Left renal cortex interstitium (tissue), 4 donors: ENCODE results near the gene TMEM271. TPM values are rescaled to one million over a fixed set of nuclear protein-coding genes. Genes with fewer than 3 reads are reported as not detected.

ENCODE experiments used
- DNase-seq, 4 donors: peaks; one replicate each; pipeline ENCODE4 v3.0.0-alpha.2; 2013; ENCODE audit warnings: low read depth in 4 of 4, low spot score in 2 of 4, missing footprints in 1 of 4
- polyA plus RNA-seq, 4 donors: library from polyadenylated mRNA; unstranded; fragments of 120-200 nt; gene quantifications; one replicate each; pipeline ENCODE4 v1.2.1, GENCODE V29; 2013; ENCODE audit not compliant: insufficient read length in 4 of 4

The TMEM271 gene
- polyA plus RNA-seq, 4 donors: 0.10 to 0.14 TPM; not detected in 2

DNA sequence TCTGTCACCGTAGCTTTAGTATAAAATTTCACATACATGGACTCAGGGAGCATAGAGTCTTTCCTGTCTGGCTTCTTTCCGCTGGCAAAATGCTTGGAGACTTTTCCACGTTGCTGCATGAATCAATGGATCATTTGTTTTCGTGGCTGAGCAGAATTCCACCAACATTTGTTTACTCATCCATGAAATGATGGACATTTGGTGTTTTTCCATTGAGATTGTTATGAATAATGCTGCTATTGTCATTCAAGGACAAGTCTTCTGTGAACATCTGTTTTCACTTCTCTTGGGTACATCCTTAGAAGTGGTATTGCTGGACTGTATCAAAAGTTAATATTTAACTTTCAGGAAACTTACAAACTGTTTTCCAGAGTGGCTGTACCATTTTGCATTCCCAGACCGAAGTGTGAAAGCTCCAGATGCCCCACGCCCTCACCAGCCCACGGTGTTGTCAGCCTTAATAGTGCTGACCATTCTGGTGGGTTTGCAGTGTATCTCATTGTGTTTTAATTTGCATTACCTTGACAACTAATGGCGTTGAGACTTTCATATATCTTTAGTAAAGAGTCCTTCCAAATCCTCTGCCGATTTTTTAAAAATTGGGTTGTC, 5.8 kb upstream of the TMEM271 start:
- no peak for DNase-seq

DNA sequence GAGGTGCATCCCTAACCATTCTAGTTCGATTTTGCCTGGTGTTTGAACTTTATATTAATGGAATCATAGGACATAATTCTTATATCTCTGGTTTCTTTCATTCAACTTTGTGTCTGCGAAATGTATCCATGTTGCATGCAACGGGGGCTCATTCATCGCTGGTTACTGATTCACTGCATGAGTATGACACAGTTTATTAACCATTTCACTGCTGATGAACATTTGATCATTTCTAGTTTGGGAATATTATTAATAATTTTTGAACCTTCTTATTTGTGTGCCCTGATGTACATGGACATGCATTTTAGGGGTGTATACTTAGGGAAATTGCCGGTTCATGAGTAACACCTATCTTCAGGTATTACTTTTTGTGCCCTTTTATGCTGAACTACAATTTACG, 5.1 kb upstream of the TMEM271 start:
- no peak for DNase-seq

DNA sequence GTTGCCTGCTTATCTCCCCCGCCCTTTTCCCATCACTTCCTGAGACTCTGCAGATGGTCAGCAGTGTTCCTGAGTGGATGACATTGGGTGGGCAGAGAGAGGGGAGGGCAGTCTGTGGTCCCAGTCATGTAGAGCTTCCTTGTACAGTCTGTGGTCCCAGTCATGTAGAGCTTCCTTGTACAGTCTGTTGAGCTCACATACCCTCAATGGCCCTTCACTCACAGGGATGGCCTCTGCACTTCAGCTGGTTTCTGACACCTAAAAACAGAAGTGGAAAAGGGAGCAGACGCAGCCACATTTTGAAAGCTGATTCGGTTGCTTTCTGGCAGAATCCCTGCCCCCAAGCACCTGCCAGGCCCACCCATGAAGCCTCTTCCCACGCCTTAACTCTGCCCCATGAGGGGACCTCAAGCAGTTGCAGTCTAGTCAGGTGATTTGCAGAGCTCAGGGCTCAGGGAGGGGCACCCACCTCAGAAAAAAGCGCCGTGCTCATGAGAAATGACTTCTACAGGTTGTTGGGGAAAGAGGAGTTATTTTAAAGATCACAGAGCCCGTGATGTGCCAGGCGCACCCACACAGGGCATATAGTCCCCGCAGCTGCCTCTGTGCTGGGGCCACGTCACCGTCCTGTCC, 3.6 kb upstream of the TMEM271 start:
- no peak for DNase-seq

DNA sequence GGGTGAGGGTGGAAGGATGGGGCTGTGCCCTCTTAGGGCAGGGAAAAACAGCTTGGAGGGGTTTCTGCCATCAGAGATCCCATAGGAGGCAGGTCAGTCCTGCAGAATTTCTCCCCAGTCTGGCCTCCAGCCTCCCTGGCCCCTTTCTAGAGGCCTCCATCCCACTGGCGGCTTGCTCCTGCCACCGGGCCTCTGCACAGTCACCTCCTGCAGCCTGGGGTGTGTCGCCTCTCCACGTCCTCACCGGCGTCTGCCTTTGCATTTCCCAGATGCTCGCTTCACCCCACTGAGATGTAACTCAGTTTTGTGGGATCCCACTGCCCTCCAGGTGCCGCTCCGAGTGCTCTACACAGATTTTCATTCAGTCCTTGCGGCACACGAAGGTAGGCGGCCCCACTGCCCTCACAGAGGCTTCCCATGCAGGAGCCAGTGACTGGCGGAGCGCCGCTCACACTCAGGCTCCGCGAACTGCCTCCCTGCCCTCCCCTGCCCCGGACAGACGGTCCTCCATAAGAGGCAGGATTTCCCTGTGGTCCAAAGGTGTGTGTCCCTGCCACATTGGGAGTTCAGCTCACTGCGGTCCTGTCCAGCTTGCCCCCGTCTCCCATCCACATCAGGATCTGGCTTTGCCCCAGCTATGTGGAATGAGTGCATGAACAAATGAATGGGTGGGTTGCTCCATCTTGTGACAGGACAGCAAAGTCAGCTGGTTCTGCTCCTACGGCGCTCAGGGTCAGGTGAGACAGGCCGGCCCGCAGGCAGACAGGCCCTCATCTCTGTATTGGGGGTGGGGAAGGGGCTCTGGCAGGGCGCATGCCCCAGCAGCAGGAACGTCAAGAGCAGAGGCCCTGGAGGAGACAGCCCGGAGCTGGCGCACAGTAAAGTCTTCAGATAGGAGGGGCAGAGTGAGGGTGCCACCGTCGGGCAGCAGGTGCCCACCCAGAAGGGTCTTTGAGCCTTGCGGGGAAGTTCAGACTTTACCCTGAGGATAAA, 2.7 kb upstream of the TMEM271 start:
- no peak for DNase-seq

DNA sequence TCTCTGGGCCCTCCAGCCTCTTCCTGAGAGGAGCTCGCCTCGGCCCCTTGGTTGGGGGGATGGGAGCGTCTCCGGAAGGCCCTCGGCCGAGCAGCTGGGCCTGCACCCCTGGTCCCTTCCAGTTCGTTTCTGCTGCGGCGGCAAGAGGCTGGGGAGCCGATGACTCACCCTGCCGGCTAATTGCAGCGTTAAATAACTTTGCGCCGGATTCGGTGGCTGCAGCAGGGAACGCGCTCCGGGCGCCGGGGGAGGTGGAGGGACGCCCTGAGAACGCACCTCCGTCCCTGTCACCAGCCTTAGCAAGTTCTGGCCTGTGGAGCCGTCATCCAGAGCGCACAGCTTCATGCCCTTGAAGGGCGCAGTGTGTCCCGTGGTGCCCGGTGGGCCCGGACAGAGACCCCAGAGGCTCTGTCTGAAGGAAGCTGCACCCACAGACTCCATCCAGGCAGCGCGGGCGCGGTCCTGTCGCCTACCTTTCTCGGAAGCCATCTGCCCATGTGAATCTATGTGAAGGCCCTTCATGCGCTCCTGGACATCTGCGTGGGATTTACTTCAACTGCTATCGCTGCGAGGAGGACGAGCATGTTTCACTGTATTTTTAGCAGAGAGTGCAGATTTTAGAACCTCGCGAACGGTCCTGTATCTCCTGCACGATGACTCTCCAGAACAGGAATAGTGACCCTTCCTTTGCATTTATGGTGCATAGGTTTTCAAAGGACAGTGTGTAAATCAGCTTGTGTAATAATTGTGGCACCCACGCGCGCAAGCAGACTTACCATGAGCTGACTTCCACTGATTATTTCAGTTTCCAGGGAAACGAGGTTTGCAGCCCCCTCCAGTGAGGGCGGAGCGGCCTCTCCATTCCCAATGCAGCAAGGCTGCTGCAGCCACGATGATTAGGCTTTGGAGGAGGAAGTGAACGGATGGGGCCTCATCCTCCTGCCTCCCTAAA, 1.7 kb upstream of the TMEM271 start:
- DNase-seq: no peak

DNA sequence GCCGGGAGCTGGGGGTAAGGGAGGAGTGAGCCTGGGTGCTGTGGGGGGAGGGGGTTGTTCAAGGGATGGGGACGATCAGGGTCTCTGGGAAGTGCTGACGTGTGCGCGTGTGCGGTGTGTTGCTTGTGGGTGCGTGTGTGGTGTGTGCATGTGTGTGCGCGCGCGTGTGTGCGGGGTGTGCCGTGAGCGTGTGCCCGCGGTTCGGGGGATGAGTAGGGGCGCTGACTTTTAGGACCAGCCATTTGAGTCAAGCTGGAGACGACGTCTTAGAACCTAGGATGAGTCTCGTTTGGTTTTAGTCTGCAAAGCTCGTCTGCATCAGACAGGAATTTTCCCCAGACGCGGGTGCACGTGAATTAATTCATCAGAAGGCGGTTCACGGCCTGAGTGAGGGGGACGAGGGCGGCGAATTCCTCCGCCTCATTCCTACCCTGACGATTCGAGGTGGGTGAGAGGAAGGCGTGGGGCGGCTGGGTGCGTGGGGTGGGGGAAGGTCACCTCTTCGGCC, 950 bp upstream of the TMEM271 start:
- DNase-seq: no peak

DNA sequence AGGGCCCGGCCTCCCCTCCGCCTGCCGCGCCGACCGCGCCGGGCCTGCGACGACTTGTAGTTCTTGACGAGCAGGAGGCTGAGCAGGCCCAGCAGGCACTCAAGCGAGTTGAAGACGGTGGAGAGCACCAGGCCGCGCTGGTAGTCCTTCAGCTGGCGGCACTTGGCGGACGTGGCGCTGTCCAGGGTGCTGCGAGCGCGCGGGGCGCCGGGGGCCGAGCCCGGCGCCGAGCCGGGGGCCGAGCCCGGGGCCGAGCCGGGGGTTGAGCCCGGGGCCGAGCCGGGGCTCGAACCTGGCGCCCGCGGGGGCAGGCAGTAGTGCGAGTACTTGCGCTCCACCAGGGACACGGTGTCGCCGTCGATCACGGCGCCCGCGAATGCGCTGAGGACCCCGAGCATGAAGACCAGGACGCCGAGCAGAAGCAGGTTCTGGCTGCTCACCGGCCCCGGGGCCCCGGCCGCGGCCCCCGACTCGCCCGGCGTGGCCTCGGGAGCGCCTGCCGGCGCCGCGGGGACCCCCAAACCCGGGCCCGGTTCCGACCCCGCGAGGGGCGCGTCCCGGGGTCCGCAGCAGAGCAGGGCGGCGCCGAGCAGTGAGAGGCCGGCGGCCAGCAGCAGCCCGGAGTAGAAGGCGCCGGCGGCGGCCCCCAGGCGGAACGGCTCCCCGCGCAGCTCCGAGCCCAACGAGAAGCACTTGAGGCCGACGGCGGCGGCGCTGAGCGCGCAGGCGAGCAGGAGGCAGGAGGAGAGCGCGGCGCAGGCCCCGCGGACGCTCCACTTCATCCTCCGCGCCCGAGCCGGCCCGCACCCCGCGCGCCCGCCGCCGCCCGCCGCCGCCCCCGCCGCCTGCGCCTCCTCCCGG, 584 bp downstream of the TMEM271 start:
- peak; percentile 9 to 66 (median 44) for DNase-seq

DNA sequence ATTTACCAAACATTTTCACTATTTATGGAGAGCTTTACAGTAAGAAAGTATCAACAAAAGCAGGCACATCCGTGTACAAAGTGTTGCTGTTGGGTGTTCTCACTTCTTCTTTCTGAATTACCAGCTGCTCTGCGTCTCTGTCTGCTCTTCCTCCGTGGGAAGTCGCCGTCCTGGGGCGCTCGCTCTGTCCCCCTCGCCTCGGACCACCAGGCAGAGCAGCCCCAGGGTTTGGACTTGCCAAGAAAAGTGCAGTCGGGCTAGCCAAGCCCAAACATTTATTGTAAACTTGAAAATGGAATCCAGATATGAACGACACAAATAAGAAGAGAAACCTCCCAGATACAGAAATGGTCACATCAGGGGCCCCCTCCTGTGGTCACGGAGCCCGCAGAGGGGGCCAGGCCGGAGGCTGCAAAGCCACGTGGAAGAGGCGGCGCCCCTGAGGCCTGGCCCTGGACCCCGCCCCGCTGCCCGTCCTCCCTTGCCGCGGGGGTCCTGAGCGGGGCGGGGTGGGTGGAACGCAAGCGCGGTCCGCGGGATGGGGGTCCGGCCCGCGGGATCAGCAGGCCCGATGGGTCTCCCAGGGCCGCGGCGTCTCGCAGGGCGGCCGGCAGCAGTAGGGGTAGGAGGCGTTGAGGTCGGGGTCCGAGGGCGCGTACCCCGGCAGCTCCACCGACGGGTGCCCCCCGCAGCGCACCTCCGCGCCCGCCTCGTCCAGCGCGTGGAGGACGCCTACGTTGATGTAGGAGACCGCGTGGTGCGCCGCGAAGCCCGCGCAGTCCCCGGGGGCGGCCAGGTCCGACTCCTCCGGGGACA, 1.5 kb downstream of the TMEM271 start:
- DNase-seq: no peak

DNA sequence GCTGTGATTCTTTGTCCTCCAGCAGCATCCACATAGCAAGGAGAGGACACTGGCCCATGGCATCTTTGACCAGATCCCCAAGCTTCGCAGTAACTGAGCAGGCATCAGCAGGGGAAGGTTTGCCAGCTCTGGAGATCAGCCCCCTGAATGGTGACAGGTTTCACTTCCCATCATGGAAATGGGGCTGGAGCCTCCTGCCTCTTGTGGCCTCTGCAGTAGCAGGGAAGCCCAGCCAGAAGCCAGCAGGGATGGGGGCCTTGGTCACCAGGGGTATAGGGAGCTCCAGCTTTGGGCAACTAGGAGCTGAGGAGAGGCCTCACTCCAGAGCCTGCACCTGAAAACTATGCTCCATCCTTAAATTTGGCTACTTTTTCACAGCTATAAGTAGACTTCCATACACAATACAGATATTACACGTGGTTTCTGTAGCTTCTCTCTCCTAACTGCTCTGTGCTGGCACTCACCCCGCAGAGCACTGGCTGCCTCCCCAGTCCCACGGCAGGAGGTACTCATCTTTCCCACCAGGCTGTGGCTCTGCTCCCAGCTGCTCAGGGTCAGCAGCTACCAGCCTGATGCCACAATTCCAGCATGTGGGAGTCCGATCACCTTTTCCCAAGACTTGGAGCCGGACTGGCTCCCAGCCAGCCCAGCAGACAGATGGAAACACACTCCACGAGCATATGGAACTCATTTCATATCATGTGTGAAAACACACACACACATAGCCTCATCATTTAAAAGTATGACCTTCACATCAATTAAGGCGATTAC, 2.8 kb downstream of the TMEM271 start:
- DNase-seq: no peak

DNA sequence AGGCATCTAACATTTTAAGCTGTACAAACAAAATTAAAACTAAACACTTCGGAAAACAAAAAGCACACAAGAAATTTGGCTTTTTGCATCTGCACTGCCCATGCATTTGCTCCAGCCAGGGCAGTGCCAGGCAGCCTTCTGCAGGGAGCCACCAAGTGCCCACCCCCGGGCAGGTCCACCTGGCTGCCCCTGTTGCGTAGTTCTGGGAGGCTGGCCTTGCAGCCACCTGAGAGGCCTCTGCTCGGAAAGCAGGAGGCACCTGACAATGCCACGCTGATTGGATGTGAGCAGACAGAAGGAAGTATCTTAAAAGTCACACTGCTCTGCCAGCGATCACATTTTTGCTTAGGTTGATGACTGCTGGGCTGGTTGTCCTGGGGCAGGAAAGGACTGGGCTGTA, 3.5 kb downstream of the TMEM271 start:
- DNase-seq: no peak

DNA sequence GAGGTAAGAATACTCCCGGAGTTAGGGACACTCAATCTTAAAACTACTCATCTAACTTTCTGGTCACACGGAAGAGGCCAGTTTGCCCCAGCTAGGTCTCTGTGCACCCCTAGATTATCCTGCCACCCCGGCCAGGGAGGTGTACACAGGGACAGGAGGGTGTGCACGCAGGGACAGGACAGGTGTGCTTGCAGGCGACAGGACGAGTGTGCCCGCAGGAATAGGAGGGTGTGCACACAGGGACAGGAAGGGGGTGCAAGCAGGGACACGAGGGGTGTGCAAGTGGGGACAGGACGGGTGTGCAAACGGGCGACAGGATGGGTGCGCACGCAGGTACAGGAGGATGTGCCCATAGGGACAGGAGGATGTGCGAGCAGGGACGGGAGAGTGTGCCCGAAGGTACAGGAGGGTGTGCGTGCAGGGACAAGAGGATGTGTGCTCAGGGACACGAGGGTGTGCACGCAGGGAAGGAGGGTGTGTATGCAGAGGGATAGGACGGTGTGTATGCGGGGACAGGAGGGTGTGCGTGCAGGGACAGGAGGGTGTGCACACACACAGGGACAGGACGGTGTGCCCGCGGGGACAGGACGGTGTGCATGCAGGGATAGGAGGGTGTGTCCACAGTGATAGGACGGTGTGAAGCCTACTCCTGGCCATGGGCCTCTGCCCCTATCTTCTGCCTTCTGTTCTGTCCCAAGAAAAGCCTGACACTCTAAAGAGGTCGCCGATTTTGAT, 4.1 kb downstream of the TMEM271 start:
- no peak for DNase-seq

DNA sequence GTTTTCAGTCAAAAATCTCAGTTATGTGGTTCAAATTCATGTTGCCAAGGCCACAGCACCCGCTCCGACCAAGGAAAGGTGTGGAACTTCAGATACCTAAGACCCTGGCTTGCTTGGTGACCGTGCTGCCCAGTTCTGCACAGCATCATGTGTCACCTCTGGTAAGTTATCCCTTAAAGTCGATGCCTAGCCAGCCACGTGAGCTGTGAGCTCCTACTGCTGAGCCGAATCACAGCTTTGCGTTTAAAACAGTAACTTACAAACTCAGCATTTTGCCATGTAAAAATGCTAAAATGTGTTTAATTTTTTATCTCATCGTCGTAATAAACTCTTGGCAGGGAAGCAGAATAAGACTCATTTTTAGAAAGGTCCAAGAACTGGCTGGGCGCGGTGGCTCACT, 5.3 kb downstream of the TMEM271 start:
- no peak for DNase-seq

DNA sequence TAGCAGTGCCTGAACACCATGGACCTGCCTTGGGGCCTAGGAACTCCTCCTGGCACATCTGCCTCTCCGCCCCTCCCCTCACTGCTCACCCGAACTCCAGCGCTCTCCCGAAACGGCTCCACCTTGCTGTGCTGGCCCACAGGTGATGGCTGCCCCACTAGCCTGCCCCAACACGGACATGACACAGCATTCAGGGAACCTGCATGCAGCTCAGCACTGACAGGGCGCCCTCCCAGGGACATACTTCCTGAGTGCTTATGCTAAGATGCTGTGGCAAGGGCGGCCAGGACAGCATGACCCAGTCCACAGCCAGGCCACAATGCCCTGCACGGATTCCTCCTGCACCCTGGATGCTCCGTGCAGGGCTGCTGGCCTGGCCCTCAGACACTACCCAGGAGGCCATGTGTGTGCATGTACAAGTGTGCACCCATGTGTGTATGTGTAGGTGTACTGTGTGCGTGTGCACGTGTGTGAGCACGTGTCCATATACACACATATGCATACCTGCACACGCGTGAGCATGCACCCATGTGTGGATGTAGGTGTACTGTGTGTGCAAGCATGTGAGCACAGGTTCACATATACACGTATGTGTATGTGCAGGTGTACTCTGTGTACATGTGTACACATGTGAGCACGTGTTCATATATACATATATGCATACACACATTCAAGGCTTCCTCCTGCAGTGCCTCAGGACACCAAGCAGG, 6.0 kb downstream of the TMEM271 start:
- DNase-seq: no peak

DNA sequence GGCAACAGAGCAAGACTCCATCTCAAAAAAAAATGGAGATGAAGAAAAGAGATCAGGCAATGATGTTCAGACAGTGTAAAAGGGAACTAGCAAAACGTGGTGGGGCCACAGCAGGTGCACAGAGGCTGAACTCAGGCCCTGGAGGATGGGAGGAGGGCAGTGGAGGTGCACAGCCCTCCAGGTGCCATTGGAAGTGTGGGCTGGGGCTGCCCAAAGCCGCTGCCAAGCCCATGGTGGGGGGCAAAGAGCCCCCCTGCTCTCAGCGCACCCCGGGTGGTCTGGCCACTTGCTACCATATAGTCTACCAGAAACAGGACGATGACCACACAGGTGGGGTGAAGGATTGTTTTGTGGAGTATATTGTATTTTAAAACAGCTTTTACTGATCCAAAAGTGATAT, 7.1 kb downstream of the TMEM271 start:
- no peak for DNase-seq

DNA sequence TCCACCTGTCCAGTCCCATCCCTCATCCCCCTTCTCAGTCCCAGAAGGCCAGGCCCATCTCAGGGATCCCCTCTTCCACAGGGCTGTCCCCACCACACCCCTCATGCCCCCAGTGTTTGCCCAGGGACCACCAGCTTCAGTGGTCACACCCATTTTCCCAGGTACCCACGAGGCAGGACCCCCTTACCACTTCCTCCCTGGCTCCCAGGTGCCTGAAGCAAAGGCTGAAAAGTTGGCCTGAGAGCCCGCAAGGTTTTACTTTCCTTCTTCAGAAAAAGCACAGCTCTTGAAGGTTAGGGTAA, 7.8 kb downstream of the TMEM271 start:
- no peak for DNase-seq
